ENCODE results near the gene GPHN. TPM values are rescaled to one million over a fixed set of nuclear protein-coding genes. Genes with fewer than 3 reads are reported as not detected.

GPHN gene
- total and polyA plus RNA-seq, 4 donors: 9.1 to 57.6 (median 33.9) TPM

DNA sequence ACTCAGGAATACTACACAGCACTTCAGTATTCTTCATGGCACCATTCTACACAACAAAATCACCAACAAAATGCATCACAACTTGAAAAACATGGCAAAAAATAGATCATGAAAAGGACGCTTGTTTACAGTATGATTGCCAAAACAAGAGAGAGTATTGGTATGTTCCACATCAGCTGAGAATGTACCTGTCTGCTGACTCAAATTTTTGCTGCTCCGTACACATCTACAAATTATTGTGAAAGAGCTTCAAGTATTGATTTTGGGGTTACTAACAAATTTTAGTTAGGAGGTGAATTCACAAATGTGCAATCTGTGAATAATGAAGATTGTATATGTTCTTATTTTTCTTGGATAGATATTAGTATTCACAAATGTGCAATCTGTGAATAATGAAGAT lies 105.4 kb downstream of the GPHN start:
- Histone ChIP-seq H3K4me3 (no peak overlapping the region), H3K36me3 (ENCODE audit: control insufficient read depth in 4 of 4, insufficient read depth in 4 of 4, low read length in 4 of 4) (no peaks in the 10 kb centered on the region), H3K9ac (ENCODE audit: insufficient read depth in 1 of 2, low read length in 2 of 2) (no peak overlapping the region), H3K9me3 (ENCODE audit: control insufficient read depth in 4 of 4, insufficient read depth in 3 of 4, low read length in 3 of 4) (peaks cover 0 to 18% (median under 1%) of the 10 kb centered on the region in 4 donors), H3K4me1 (ENCODE audit: control insufficient read depth in 5 of 5, insufficient read depth in 5 of 5, low read length in 5 of 5) (peaks cover 0 to 2% (median 0%) of the 10 kb centered on the region in 5 donors), H3K27ac (ENCODE audit: low read depth in 1 of 2, low read length in 1 of 2) (no peak overlapping the region), H3K27me3 (ENCODE audit: control insufficient read depth in 3 of 3, insufficient read depth in 3 of 3, low read length in 2 of 3) (no peaks in the 10 kb centered on the region)
- TF ChIP-seq, protein P1, sequence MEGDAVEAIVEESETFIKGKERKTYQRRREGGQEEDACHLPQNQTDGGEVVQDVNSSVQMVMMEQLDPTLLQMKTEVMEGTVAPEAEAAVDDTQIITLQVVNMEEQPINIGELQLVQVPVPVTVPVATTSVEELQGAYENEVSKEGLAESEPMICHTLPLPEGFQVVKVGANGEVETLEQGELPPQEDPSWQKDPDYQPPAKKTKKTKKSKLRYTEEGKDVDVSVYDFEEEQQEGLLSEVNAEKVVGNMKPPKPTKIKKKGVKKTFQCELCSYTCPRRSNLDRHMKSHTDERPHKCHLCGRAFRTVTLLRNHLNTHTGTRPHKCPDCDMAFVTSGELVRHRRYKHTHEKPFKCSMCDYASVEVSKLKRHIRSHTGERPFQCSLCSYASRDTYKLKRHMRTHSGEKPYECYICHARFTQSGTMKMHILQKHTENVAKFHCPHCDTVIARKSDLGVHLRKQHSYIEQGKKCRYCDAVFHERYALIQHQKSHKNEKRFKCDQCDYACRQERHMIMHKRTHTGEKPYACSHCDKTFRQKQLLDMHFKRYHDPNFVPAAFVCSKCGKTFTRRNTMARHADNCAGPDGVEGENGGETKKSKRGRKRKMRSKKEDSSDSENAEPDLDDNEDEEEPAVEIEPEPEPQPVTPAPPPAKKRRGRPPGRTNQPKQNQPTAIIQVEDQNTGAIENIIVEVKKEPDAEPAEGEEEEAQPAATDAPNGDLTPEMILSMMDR (IDR thresholded peaks at IDR 0.05; ENCODE audit: control extremely low read depth, extremely low read depth): no peak
- ATAC-seq (ENCODE audit: insufficient read depth, low FRiP score) (no peak), DNase-seq (no peak)
- WGBS, 2 donors: 89% methylated on average over 2 of the region's 2 CpGs

- H3K27me3 ChIP-seq (ENCODE audit: control insufficient read depth in 3 of 3, insufficient read depth in 3 of 3, low read length in 2 of 3): no peaks in the 10 kb centered on the region
- TF ChIP-seq, protein P1 (IDR thresholded peaks at IDR 0.05; ENCODE audit: control extremely low read depth, extremely low read depth): no peak
- WGBS, 2 donors: 90 to 98% methylated on average over 2 of the region's 2 CpGs
Measured at GRCh38 chr14:66619952-66620351, 112.0 kb downstream of the GPHN start.

GRCh38 chr14:66623838-66624237 lies 115.9 kb downstream of the GPHN start:
- H3K27ac ChIP-seq (ENCODE audit: low read depth in 1 of 2, low read length in 1 of 2): no peak overlapping the region
- no peaks in the 10 kb centered on the region for H3K9me3 ChIP-seq (ENCODE audit: control insufficient read depth in 4 of 4, insufficient read depth in 3 of 4, low read length in 3 of 4)
- H3K4me3 ChIP-seq: no peak overlapping the region
- 76 to 77% methylated on average over 4 of the region's 4 CpGs for WGBS, 2 donors
- ATAC-seq (ENCODE audit: insufficient read depth, low FRiP score): no peak
- peaks cover 0 to 13% (median 9%) of the 10 kb centered on the region in 5 donors for H3K4me1 ChIP-seq (ENCODE audit: control insufficient read depth in 5 of 5, insufficient read depth in 5 of 5, low read length in 5 of 5)
- no peaks in the 10 kb centered on the region for H3K36me3 ChIP-seq (ENCODE audit: control insufficient read depth in 4 of 4, insufficient read depth in 4 of 4, low read length in 4 of 4)
- peak in 1 of 3 donors; percentile 49 for DNase-seq
- H3K9ac ChIP-seq (ENCODE audit: insufficient read depth in 1 of 2, low read length in 2 of 2): no peak overlapping the region
- TF ChIP-seq, protein P1 (IDR thresholded peaks at IDR 0.05; ENCODE audit: control extremely low read depth, extremely low read depth): no peak
- H3K27me3 ChIP-seq (ENCODE audit: control insufficient read depth in 3 of 3, insufficient read depth in 3 of 3, low read length in 2 of 3): no peaks in the 10 kb centered on the region

More at GRCh38 chr14:66619952-66620351, 112.0 kb downstream of the GPHN start:
- Histone ChIP-seq H3K4me1 (ENCODE audit: control insufficient read depth in 5 of 5, insufficient read depth in 5 of 5, low read length in 5 of 5) (peaks cover 0 to 9% (median 0%) of the 10 kb centered on the region in 5 donors), H3K4me3 (no peak overlapping the region), H3K9me3 (ENCODE audit: control insufficient read depth in 4 of 4, insufficient read depth in 3 of 4, low read length in 3 of 4) (peaks cover 0 to 10% (median under 1%) of the 10 kb centered on the region in 4 donors), H3K9ac (ENCODE audit: insufficient read depth in 1 of 2, low read length in 2 of 2) (no peak overlapping the region), H3K27ac (ENCODE audit: low read depth in 1 of 2, low read length in 1 of 2) (no peak overlapping the region), H3K36me3 (ENCODE audit: control insufficient read depth in 4 of 4, insufficient read depth in 4 of 4, low read length in 4 of 4) (no peaks in the 10 kb centered on the region)
- ATAC-seq (ENCODE audit: insufficient read depth, low FRiP score) (no peak), DNase-seq (no peak)

Data from lung (tissue), 12 donors.